GM18951 (cell line): Measurements from ENCODE around the gene TDRD9.

Experiments
- POLR2A ChIP-seq: IDR thresholded peaks from 4 replicates; pipeline ENCODE4 v1.6.1; 2011; ENCODE audit warnings: mild to moderate bottlenecking; ENCODE audit not compliant: insufficient read length, insufficient read depth; ENCODE audit errors: extremely low read depth
- in situ Hi-C: fragments of 300-500 bp; cut with MboI; formaldehyde crosslinking; loops from one replicate; pipeline ENCODE4 v1.12.0; 2022; ENCODE audit warnings: low sequenced_read_pairs, mixed read lengths, inconsistent platforms; ENCODE audit not compliant: unreplicated experiment

The TDRD9 gene

GRCh38 chr14:104087981-104088850 is 160.0 kb downstream of the TDRD9 start:
- in situ Hi-C loops, result no loop called here
- no peak for TF ChIP-seq POLR2A

- no peak for TF ChIP-seq POLR2A
- in situ Hi-C loops, result no loop called here
These were observed 162.0 kb downstream of the TDRD9 start for GRCh38 chr14:104090071-104090748.

DNA sequence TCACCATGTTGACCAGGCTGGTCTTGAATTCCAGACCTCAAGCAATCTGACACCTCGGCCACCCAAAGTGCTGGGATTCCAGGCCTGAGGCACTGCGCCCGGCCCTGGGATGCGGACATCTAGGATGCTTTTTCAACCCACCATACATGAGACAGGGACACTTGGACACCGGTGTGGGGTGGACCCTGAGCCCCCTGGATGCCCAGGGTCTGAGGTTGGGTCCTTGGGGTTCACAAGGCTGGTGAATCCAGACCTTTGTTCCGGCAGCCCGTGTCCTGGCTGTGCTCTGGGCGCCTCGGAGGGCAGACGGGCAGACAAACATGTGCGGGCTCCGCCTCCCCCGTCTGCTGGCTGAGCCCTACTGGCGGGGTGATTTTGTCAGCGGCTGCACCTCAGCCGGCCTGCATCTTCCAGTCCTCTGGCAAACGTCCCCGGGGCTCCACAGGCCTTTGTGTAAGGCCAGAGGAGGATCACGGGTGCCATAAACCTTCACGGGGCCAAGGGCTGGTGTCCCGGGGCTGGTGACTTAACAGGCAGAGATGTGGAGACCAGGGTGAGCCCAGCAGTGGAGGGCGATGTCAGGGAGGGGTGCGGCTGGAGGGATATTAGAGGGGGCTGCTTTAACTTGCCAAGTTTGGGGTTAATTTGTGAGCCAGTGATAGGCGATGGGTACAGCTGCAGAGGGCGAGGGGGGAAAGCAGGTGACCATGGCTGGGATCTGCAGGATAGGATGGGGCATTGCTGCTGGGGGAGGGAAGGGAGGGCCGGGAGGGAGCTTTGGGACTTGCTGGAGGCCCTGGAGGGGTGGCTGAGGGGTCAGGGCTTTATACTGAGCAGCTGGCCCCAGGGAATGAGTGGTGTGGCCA is 163.0 kb downstream of the TDRD9 start:
- in situ Hi-C loops, result no loop called here
- no peak for TF ChIP-seq POLR2A

GRCh38 chr14:104091927-104092771 is 163.9 kb downstream of the TDRD9 start:
- TF ChIP-seq POLR2A, result no peak
- in situ Hi-C loops, result no loop called here

GRCh38 chr14:104092931-104093365 is 164.7 kb downstream of the TDRD9 start:
- in situ Hi-C loops, result no loop called here
- no peak for TF ChIP-seq POLR2A

GRCh38 chr14:104093366-104094055 is 165.3 kb downstream of the TDRD9 start:
- TF ChIP-seq POLR2A, result no peak
- in situ Hi-C loops, result no loop called here

GRCh38 chr14:104094056-104094708 is 165.9 kb downstream of the TDRD9 start:
- in situ Hi-C loops, result no loop called here
- no peak for TF ChIP-seq POLR2A

DNA sequence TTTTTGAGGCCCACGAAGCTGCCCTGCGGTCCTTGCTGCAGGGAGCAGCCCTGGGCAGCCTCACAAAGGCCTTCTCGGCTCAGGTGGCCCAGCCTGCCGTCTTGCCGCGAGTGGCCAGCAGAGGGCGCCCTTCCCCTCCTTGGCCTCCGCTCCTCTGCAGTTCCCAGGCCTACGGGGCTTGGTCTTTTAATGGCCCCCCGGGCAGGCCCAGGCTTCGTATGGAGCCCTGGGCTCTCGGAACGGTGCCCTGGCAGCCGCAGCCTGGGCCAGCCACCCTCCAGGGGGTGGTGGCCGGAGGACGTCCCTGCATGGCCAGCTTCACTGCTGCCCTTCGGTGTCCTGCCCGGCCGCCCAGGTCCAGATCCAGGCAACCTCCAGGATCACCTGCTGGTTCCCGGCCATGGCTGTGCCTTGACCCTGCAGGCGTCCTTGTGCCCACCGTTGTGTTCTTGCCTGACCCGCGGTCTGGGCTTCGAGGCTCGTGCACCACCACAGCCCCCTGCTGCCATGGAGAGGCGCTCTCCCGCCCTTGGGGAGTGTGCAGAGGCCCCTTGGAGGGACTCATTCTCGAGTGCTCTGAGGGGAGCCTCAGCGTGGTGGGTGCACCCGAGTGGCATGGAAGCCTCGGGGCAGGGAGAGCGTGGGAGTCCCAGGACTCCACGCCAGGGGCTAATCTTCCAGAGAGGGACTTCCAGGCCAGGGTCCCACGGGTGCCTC is 166.6 kb downstream of the TDRD9 start:
- in situ Hi-C loops, result no loop called here
- no peak for TF ChIP-seq POLR2A

DNA sequence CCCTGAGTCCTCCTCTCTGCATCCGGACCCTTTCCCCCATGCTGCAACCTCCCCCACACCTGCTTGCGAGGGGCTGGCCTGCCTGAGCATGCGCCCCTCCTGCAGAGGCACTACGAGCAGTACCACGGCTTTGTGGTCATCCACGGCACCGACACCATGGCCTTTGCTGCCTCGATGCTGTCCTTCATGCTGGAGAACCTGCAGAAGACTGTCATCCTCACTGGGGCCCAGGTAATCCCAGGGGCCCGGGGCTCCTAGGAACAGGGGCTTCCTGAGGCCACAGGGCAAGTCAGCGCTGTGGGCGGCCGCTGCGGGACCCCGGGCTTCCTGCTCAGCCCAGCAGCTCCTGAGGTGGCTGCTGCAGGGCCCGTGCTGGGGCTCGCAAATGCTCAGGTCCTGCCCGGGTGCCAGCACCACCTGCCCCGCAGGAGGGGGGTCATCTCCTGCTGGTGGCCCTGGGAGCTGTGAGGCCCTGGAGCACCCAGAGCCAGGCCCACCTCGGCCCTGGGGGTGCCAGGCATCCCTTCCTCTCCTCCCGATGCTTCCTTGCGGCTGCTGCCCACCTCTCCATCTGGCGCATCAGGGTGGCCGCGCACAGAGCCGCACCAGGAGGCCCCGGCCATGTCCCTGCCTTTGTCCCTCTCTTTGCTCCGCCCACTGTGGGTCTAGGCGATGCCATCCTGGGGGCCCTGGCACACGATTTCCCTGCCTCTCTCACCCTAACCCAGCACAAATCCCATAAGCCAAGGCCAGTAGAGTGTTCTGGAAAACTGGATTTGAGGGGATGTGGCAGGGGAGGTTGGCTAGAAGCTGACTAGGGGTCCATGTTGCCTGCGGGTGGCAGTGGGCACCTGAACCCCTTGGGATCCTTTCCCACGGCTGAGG is 167.4 kb downstream of the TDRD9 start:
- in situ Hi-C loops, result no loop called here
- no peak for TF ChIP-seq POLR2A

DNA sequence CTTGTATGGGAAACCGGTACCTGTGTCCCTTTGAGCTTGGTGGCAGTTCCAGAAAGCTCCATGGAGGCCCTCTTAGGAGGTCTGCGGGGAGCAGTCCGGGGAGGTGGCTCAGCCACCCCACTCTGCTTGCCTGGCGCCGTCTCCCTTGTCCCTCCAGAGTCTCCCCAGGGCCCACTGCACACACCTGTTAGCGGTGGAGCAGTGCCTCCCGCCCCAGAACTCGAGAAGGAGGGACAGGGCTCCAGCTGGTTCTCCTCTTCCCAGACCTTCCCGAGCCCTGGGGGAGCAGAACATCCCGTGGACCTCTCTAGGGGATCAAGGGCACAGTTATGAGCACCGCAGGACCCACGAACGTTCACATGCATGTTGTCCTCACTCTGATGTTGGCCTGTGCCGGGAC is 168.1 kb downstream of the TDRD9 start:
- no peak for TF ChIP-seq POLR2A
- in situ Hi-C loops, result no loop called here
